ENCODE measurements around the gene NKAIN1. TPM values are rescaled to one million over a fixed set of nuclear protein-coding genes. Genes with fewer than 3 reads are reported as not detected.

The NKAIN1 gene
- total and polyA plus RNA-seq, 2 donors (not counting 1 experiment from before 2014, with no cell fraction given), result not detected

GRCh38 chr1:31145648-31146047 lies 94.0 kb downstream of the NKAIN1 start:
- intact Hi-C loops (cut with micrococcal nuclease), result no loop called here
- no peaks in the 10 kb centered on the region for H3K27me3 ChIP-seq (replicated peaks in 1 of 4; ENCODE audit: control extremely low read depth in 1 of 4, control insufficient read depth in 3 of 4, insufficient read depth in 4 of 4, low read length in 3 of 4)
- Mint-ChIP-seq H3K9me3 (ENCODE audit: insufficient read depth) (no peaks in the 10 kb centered on the region), H3K4me1 (no peaks in the 10 kb centered on the region), H3K27me3 (peaks cover 3% of the 10 kb centered on the region), H3K27ac (no peak overlapping the region), H3K4me3 (no peak overlapping the region)
- ChIA-PET POLR2A (no interaction called here), CTCF (interaction anchor here (1.4 kb wide), 1 partner anchor 16 kb away, joined by 5 read pairs; no protein-coding TSS in a partner anchor)
- H2AFZ ChIP-seq (ENCODE audit: insufficient read depth, low read depth, low read length, poor library complexity, severe bottlenecking), result no peak overlapping the region
- no peak overlapping the region for H3K4me2 ChIP-seq (replicated peaks; ENCODE audit: low read depth, low read length, poor library complexity, severe bottlenecking)
- ATAC-seq (ENCODE audit: low read depth), result no peak
- H4K20me1 ChIP-seq (ENCODE audit: control insufficient read depth, insufficient read depth, low read length, poor library complexity, severe bottlenecking), result no peaks in the 10 kb centered on the region
- TF ChIP-seq, protein P1, sequence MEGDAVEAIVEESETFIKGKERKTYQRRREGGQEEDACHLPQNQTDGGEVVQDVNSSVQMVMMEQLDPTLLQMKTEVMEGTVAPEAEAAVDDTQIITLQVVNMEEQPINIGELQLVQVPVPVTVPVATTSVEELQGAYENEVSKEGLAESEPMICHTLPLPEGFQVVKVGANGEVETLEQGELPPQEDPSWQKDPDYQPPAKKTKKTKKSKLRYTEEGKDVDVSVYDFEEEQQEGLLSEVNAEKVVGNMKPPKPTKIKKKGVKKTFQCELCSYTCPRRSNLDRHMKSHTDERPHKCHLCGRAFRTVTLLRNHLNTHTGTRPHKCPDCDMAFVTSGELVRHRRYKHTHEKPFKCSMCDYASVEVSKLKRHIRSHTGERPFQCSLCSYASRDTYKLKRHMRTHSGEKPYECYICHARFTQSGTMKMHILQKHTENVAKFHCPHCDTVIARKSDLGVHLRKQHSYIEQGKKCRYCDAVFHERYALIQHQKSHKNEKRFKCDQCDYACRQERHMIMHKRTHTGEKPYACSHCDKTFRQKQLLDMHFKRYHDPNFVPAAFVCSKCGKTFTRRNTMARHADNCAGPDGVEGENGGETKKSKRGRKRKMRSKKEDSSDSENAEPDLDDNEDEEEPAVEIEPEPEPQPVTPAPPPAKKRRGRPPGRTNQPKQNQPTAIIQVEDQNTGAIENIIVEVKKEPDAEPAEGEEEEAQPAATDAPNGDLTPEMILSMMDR (IDR thresholded peaks at IDR 0.05), result no peak
- no peak for TF ChIP-seq EZH2 (IDR thresholded peaks at IDR 0.05; ENCODE audit: borderline replicate concordance, insufficient read depth, low read depth, low read length, poor library complexity, severe bottlenecking)
- no peak overlapping the region for H3K27ac ChIP-seq (ENCODE audit: low read length in 2 of 2)
- H3K9me3 ChIP-seq (ENCODE audit: control extremely low read depth in 1 of 3, control insufficient read depth in 2 of 3, insufficient read depth in 1 of 3, low read length in 2 of 3), result no peaks in the 10 kb centered on the region
- H3K79me2 ChIP-seq (ENCODE audit: control insufficient read depth, insufficient read depth, low read length), result no peaks in the 10 kb centered on the region
- no peaks in the 10 kb centered on the region for H3K4me1 ChIP-seq (ENCODE audit: control insufficient read depth in 2 of 2, insufficient read depth in 2 of 2, low read length in 2 of 2)
- H3K36me3 ChIP-seq (replicated peaks in 1 of 2; ENCODE audit: control extremely low read depth in 1 of 2, control insufficient read depth in 1 of 2, extremely low read depth in 1 of 2, insufficient read depth in 2 of 2, low read length in 1 of 2), result no peaks in the 10 kb centered on the region
- no peak overlapping the region for H3K9ac ChIP-seq (ENCODE audit: low read length)
- no peak for DNase-seq
- 83% methylated on average over 1 of the region's 3 CpGs for WGBS (ENCODE audit: insufficient coverage)
- no peak overlapping the region for H3K4me3 ChIP-seq (ENCODE audit: control extremely low read depth in 1 of 5, extremely low read depth in 1 of 5, insufficient read depth in 1 of 5, low read depth in 2 of 5, low read length in 4 of 5)

DNA sequence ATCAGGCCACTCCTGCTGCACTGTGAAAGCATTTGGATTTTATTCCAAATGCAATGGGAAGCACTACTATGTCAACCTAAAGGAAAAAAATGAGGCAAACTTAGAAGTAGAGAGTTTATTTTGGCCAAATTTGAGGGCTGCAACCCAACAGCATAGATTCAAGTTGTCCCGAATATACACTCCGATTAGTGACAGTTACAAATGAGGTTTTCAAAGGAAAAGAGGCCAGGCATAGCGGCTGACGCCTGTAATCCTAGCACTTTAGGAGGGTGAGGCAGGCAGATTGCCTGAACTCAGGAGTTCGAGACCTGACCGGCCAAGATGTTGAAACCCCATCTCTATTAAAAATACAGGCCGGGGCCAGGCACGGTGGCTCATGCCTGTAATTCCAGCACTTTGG lies 95.2 kb downstream of the NKAIN1 start:
- H3K9me3 ChIP-seq (ENCODE audit: control extremely low read depth in 1 of 3, control insufficient read depth in 2 of 3, insufficient read depth in 1 of 3, low read length in 2 of 3), result no peaks in the 10 kb centered on the region
- Mint-ChIP-seq H3K27me3 (peaks cover 3% of the 10 kb centered on the region), H3K4me3 (no peak overlapping the region), H3K27ac (no peak overlapping the region), H3K9me3 (ENCODE audit: insufficient read depth) (no peaks in the 10 kb centered on the region), H3K4me1 (no peaks in the 10 kb centered on the region)
- H3K27me3 ChIP-seq (replicated peaks in 1 of 4; ENCODE audit: control extremely low read depth in 1 of 4, control insufficient read depth in 3 of 4, insufficient read depth in 4 of 4, low read length in 3 of 4), result no peaks in the 10 kb centered on the region
- H3K4me1 ChIP-seq (ENCODE audit: control insufficient read depth in 2 of 2, insufficient read depth in 2 of 2, low read length in 2 of 2), result no peaks in the 10 kb centered on the region
- H3K4me2 ChIP-seq (replicated peaks; ENCODE audit: low read depth, low read length, poor library complexity, severe bottlenecking), result no peak overlapping the region
- no peak overlapping the region for H3K27ac ChIP-seq (ENCODE audit: low read length in 2 of 2)
- no peak for TF ChIP-seq EZH2 (IDR thresholded peaks at IDR 0.05; ENCODE audit: borderline replicate concordance, insufficient read depth, low read depth, low read length, poor library complexity, severe bottlenecking)
- TF ChIP-seq, protein P1 (IDR thresholded peaks at IDR 0.05), result no peak
- H3K9ac ChIP-seq (ENCODE audit: low read length), result no peak overlapping the region
- H3K36me3 ChIP-seq (replicated peaks in 1 of 2; ENCODE audit: control extremely low read depth in 1 of 2, control insufficient read depth in 1 of 2, extremely low read depth in 1 of 2, insufficient read depth in 2 of 2, low read length in 1 of 2), result no peaks in the 10 kb centered on the region
- H2AFZ ChIP-seq (ENCODE audit: insufficient read depth, low read depth, low read length, poor library complexity, severe bottlenecking), result no peak overlapping the region
- DNase-seq (no peak), ATAC-seq (ENCODE audit: low read depth) (no peak)
- ChIA-PET POLR2A (no interaction called here), CTCF (no interaction called here)
- no peak overlapping the region for H3K4me3 ChIP-seq (ENCODE audit: control extremely low read depth in 1 of 5, extremely low read depth in 1 of 5, insufficient read depth in 1 of 5, low read depth in 2 of 5, low read length in 4 of 5)
- no peaks in the 10 kb centered on the region for H3K79me2 ChIP-seq (ENCODE audit: control insufficient read depth, insufficient read depth, low read length)
- H4K20me1 ChIP-seq (ENCODE audit: control insufficient read depth, insufficient read depth, low read length, poor library complexity, severe bottlenecking), result no peaks in the 10 kb centered on the region
- WGBS (ENCODE audit: insufficient coverage), result 86% methylated on average over 2 of the region's 8 CpGs
- intact Hi-C loops (cut with micrococcal nuclease), result no loop called here
